GM23248 (cell line): ENCODE measurements around the gene TOP2A.

Experiments
- EZH2 ChIP-seq: fragments of 200-600 bp; sonication (generic); IDR thresholded peaks from 2 replicates; pipeline ENCODE4 v1.6.1; 2018; ENCODE audit warnings: antibody characterized with exemption, mild to moderate bottlenecking; ENCODE audit not compliant: insufficient read depth, poor library complexity, severe bottlenecking
- EZH2phosphoT487 ChIP-seq: fragments of 200-600 bp; sonication (generic); IDR thresholded peaks from 2 replicates; pipeline ENCODE4 v1.6.1; 2018; ENCODE audit warnings: antibody characterized with exemption, moderate library complexity, mild to moderate bottlenecking, low read depth; ENCODE audit not compliant: insufficient read depth

- TF ChIP-seq EZH2 (no peak), EZH2phosphoT487 (no peak)
Measured at GRCh38 chr17:40460604-40460967, 42.9 kb upstream of the TOP2A start.
